ENCODE data around the gene CZIB.
"Not testable (repeated sequence)": the region's sequence is repeated elsewhere in the genome, so short reads cannot be mapped to it uniquely, and the experiment has no call there.

Gene CZIB

DNA sequence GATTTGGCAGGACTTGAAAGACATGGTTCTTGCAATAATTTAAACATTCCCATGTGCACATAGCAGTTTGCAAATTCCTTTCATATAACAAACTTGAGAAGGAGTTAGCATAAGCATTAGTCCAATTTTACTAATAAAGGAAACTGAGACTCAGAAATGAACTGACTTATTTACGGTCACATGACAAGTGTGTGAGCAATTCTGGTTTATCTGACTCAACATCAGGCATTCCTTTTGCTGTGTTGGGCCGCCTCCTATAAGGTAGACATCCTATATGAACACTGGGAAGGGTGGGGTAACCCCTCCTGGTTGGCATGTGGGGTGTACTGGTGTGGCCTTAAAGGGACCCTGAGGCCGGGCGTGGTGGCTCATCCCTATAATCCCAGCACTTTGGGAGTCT, 32.3 kb downstream of the CZIB start:
- DNase-seq (ENCODE audit: low read depth), result no peak

DNA sequence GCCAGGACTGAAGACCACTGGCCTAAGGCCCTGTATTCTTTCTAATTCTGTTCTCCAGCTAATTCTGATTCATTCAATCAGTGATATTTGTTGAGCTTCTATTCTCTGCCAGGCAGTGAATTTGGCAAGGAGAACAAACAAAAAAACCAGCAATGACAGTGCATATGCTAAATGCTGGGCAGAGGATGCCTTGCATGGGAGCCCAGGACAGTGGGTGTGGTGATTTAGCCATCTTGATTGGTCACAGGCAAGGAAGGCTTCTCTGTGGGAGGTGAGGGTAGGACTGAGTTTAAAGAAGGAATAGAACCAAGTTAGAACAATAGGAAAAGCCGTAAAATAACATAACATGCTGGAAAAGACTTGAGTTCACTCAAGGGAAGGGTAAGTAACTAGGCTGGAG, 33.0 kb downstream of the CZIB start:
- no peak for DNase-seq (ENCODE audit: low read depth)

DNA sequence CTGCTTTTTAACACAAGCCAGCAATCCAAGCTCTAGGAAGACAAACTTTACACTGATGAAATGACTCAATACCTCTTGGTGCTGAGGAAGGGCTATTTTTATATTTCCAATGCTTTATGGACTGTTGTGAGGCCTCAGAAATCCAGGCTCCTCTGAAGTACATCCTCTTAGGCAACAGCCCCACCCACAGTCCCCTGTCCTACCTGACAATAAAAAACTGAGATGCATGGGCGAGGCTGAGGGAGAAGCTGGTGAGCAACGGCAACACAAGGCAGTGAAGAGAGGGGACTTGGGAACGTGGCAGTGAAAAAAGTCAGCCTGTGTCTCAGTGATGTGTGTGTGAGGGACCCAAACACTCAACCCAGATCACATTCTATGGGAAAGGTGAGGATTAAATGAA, 33.9 kb downstream of the CZIB start:
- no peak for DNase-seq (ENCODE audit: low read depth)

DNA sequence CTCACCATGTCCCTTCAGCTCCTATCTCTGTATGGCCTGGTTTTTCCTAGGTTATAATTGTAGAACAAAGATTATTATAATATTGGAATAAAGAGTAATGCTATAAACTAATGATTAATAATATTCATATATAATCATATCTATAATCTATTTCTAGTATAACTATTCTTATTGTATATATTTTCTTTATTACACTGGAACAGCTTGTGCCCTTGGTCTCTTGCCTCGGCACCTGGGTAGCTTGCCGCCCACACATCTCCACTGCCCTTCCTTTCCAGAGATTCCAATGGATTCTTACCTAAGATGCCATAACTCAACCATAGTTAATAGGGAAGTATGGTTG, 34.5 kb downstream of the CZIB start:
- not testable (repeated sequence) for DNase-seq (ENCODE audit: low read depth)

DNA sequence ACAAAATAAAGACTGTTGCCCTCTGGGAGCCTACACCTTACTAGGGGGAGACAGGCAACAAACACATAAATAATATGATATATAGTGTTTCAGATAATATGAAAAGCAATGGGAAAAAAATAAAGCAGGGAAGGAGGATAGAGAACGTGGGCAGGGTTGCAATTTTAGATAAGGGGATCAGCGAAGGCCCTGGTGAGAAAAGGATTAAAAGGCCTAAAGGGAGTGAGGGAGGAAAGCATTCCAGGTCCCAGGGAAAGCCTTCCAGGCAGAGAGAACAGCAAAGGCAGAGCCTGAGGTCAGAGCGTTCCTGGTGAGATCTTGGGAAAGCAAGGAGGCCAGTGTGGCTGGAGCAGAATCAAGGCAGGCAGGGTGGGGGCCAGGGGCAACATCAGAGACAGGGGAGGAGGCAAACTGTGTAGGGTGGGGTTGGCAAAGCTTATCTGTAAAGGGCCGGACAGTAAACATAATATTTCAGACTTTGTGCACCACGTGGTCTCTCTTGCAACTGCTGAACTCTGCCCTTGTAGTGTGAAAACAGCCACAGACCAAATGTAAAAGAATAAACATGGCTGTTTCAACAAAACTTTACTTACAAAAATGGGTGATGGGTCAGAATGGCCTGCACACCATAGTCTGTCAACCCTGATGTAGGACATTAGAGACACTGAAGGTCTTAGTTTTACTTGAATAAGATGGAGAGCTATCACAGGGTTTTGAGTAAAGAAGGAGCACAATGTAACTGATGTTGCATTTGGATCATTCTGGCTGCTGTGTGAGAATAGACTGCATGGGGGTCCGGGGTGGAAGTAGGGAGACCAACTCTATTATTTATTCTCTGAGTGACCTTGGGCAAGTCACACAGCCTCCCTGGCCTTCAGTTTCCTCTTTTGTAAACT, 37.1 kb downstream of the CZIB start:
- no peak for DNase-seq (ENCODE audit: low read depth)

DNA sequence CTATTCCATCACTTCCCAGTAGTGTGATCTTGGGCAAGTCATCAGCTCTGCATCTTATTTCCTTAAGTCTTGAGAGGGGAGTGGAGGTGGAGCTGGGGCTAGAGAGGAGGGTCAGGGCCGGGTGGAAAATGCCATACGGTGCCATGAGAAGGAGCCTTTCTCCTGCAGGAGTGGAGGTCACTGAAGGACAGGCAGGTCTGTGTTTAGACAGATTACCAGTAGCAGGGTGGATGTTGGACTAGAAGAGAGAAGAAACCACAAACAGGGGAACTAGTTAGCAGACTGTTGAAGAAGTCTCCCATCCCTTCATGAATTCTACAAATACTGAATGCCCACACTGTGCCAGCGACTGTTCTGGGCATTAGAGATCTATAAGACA, 37.7 kb downstream of the CZIB start:
- no peak for DNase-seq (ENCODE audit: low read depth)

DNA sequence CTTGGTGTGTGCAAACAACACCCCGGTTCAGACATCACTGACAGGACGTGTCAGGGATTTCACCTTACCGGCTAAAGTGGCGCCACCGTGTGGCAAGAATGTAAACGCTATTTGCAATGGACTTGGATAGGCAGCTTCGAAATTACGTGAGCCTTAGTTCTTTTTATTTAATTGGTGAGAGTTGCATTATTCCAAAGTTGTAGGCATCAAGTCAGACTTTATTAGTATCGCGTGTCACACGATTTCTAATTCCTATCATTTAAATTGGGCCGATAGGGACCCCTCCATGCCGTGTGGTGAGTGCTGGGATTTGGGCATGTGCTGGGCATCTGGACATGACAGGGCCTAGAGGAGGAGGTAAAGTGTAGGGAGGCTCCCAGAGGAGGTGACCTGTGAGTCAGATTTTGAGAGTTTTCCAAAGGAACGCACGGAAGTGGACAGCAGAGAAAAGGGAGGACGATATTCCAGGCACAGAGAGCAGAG, 38.3 kb downstream of the CZIB start:
- DNase-seq (ENCODE audit: low read depth), result peak; percentile 44

DNA sequence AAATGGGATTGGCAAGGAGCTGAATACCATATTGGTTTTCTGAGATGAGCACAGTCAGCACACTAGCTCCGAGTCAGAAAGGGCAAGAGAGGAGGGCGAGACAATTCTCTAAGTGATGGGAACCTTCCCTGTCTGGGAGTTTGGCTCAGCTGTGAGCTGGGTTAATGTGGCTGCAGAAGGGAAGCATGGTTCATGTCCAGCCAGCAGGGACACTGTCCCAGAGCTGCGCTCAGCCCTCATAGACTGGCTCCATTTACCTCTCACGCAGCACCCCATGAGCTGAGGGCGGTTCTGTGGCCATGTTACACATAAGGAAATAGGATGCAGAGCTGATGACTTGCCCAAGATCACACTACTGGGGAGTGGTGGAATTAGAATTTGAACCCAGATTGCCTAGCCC, 39.5 kb downstream of the CZIB start:
- DNase-seq (ENCODE audit: low read depth), result no peak

DNA sequence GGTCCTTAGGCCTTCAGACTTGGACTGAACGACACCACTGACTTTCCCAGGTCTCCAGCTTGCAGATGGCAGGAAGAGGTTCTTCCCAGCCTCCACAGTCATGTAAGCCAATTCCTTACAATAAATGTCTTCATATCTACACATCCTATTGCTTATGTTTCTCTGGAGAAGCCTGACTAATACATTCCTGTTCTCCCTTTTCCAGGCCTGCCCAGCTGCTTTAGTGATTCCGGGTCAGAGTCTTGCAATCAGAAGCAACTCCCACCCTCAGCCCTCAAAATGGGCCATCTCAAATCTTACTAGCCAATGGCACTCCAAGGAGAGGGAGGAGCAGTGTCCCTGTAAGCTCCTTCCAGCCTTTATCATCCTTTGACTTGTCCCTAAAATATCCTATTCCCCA, 40.2 kb downstream of the CZIB start:
- no peak for DNase-seq (ENCODE audit: low read depth)

DNA sequence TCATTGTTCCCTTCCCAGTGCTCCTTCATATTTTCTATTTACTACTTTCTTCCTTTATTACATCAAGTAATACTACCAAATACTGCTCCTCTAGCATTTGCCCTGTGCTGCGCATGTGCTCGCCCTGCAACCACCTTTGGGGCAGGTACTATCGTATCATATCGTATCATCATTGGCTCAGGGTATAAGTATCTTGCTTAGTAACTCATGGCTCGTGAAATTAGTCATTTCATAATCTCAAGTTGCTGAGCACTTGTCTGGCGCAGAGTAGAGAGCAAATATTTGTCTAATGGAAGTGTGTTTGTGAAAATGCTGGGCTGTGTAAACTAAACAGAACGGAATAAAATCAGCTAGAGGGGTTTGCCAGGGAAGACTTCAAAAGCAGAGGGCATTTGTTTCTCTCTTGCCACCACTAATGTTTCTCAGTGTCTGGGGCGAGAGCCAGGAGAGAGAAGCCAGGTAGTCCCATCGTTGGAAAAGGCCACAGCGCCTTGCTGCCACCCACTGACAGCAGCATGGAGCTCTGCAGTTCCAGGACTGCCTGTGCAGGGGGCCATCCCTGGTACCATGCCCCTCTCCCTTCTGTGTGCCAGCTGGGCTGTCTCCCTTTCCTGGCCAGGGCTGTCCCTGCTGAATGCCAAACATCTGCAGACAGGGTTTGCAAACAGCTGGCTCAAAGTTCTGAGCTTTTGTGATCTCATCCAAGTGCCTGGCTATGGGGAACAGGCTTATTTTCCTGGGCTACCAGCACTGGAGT, 43.8 kb downstream of the CZIB start:
- DNase-seq (ENCODE audit: low read depth), result no peak

DNA sequence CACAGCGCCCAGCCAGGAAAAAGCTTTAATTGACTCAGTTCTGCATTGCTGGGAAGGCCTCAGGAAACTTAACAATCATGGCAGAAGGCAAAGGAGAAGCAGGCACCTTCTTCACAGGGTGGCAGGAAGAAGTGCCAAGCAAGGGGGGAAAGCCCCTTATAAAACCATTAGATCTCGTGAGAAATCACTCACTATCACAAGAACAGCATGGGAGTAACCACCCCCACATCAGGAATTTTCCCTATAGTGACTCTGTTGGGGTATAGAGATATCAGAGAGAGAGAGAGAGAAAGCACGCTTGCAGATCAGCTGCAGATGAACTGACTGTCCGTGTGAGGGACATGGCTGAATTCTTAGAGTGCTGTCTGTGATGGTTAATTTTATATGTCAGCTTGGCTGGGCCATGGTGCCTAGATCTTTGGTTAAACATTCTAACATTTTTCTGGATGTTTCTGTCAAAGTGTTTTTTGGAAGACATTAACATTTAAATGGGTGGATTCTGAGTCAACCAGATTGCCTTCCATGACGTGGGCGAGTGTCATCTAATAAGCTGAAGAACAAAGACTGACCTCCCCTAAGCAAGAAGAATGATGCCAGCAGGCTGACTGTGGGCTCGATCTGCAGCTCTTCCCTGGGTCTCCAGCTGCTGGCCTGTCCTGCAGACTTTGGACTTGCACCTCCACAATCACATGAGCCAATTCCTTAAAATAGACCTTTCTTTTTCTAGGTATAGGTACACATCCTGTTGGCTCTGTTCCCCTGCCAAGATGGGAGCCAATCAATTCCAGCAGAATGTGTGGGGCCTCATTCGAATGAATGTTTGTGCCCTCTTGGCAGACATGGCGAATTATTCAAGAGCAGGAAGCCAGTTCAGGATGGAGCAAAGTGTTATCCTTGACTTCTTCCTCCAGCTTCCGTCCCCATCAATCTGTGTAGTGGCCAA, 45.2 kb downstream of the CZIB start:
- DNase-seq (ENCODE audit: low read depth), result no peak

DNA sequence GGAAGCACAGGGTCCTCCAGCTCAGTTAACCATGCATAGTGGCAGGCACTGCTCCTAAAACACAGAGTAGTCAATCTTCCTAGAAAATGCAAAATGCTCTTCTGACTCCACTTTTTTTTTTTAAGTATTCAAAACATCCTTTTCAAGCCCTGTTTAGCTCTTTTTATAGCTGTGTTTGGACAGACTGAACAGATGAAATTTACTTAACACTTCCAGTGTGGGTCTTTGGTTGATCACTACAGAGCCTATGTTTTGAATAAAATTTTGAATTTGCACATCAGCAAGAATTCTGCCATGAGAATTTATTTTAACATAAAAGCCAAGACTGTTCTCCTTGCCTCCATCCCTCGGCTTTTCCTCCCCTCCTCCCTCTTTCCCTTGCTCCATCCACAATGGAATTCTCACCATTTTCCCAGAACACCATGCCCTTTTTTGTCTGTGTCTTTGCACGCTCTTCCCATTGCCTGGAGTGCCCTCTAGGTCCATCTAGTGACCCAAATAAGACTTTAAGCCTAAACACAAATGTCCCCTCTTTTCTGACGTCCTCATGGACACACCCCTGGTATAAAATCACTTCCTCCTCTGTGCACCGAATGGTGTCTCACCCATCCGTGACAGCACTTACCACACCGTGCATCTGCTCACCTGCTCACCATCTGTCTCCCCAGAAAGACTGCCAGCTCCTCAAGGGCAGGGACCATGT, 47.9 kb downstream of the CZIB start:
- DNase-seq (ENCODE audit: low read depth), result no peak

DNA sequence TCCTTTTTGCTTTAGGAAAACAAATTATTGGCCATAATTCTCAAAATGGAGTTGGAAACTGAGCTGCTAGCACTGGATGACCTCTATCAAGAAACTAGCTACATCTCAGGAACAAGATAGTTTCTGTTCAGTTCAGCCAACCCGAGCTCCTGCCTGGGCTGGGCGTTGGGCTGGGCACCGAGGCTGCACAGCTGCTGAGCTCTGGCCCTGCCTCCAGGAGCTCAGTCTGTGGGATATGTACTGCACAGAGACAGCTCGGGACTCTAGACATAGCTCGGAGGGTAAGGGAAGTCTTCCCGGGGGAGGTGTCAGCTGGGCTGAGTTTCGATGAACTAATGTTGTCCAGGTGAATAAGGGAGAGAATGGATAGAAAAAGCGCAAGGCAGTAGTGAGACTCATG, 53.5 kb downstream of the CZIB start:
- no peak for DNase-seq (ENCODE audit: low read depth)

DNA sequence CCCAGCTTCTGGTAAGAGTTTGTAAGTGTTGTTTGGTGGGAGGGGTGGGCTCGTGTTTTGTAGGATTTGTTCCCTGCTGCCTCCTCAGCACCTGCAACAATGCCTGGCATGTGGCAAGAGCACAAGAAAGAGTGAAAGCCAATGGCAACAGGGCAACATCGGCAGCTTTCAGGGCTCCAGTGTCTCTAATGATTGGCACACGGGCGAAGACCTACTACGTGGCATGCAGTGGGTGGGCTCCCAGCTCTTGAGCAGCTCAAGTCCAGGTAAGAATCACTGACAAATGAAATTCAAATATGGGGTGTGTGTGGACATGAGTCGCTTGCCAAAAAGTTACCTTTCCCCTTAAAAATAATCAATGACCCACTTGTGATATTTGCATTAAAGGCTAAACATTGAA, 54.1 kb downstream of the CZIB start:
- DNase-seq (ENCODE audit: low read depth), result no peak

DNA sequence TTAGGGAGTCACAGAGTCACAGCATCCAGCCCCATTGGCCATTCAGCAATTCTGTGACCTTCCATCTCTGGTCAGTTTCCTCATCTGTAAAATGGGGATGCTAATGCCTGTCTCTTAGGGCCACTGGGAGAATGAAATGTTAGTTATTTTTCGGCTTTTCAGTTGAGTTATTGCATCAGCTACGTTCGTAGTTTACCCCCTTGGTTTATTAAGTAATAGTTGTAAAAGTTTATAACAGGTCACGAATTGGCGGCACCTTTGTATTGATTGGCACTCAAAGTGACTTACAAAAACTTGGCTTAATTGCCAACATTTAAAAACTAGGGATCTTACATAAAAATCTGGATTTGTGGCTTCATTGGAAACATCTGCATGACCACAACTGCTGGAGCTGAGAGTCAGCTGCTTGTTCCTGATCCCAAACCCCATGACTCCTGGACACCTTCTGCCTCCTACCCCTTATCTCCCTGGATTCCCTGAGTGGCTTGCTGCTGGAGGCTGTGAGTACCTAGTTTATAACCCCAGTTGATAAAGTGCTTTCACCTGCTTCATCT, 54.9 kb downstream of the CZIB start:
- no peak for DNase-seq (ENCODE audit: low read depth)

Data from T-helper 22 cell (primary cell).